Measurements from ENCODE around the gene HERC3. TPM values are rescaled to one million over a fixed set of nuclear protein-coding genes. Genes with fewer than 3 reads are reported as not detected.

HERC3 gene
- total and polyA plus RNA-seq, 4 donors, result 5.1 to 22.1 (median 10.0) TPM

GRCh38 chr4:88660446-88661294 lies 68.4 kb downstream of the HERC3 start:
- H3K4me1 ChIP-seq (ENCODE audit: control insufficient read depth in 4 of 4, insufficient read depth in 4 of 4, low read length in 3 of 4), result peaks cover 0 to 20% (median 18%) of the 10 kb centered on the region in 4 donors
- H3K27ac ChIP-seq (ENCODE audit: low read depth in 1 of 2, low read length in 2 of 2), result peak overlapping the region in 1 of 2 donors; percentile 36
- no peaks in the 10 kb centered on the region for H3K27me3 ChIP-seq (ENCODE audit: control insufficient read depth in 4 of 4, insufficient read depth in 4 of 4, low read length in 3 of 4)
- peaks cover under 1 to 8% (median 3%) of the 10 kb centered on the region in 4 donors for H3K36me3 ChIP-seq (ENCODE audit: control insufficient read depth in 4 of 4, insufficient read depth in 3 of 4, low read depth in 1 of 4, low read length in 3 of 4)
- TF ChIP-seq RAD21 (IDR thresholded peaks at IDR 0.05) (no peak), TAF1 (conservative IDR thresholded peaks at IDR 0.05) (no peak), CTCF (IDR thresholded peaks at IDR 0.05; ENCODE audit: low read depth, low read length, missing input control) (no peak), SP1 (IDR thresholded peaks at IDR 0.05) (peak; percentile 36), GABPA (IDR thresholded peaks at IDR 0.05 in 1 of 2, conservative IDR thresholded peaks at IDR 0.05 in 1 of 2) (no peak), NR2F2 (IDR thresholded peaks at IDR 0.05) (no peak), RXRA (IDR thresholded peaks at IDR 0.05) (peak; percentile 34 to 38), FOXA2 (IDR thresholded peaks at IDR 0.05) (no peak), HNF4G (IDR thresholded peaks at IDR 0.05) (peak; percentile 65), REST (IDR thresholded peaks at IDR 0.05) (no peak), FOXA1 (IDR thresholded peaks at IDR 0.05) (no peak), JUND (IDR thresholded peaks at IDR 0.05) (peak in 1 of 2 donors; percentile 12), YY1 (IDR thresholded peaks at IDR 0.05) (no peak), HNF4A (conservative IDR thresholded peaks at IDR 0.05) (peak; percentile 89 to 92), EGR1 (IDR thresholded peaks at IDR 0.05; ENCODE audit: low read depth in 2 of 2) (no peak)
- TF ChIP-seq, protein P1, sequence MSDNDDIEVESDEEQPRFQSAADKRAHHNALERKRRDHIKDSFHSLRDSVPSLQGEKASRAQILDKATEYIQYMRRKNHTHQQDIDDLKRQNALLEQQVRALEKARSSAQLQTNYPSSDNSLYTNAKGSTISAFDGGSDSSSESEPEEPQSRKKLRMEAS (IDR thresholded peaks at IDR 0.05), result peak; percentile 14
- H3K4me3 ChIP-seq (ENCODE audit: low read depth in 1 of 3, low read length in 3 of 3), result no peak overlapping the region
- WGBS, result 79% methylated on average over 7 of the region's 7 CpGs
- DNase-seq (ENCODE audit: low spot score), result no peak
- H3K9ac ChIP-seq (ENCODE audit: low read depth in 1 of 2, low read length in 2 of 2), result no peak overlapping the region
- H3K9me3 ChIP-seq (ENCODE audit: control insufficient read depth in 4 of 4, low read length in 3 of 4), result no peaks in the 10 kb centered on the region

GRCh38 chr4:88661739-88662138 lies 69.5 kb downstream of the HERC3 start:
- Histone ChIP-seq H3K27ac (ENCODE audit: low read depth in 1 of 2, low read length in 2 of 2) (no peak overlapping the region), H3K27me3 (ENCODE audit: control insufficient read depth in 4 of 4, insufficient read depth in 4 of 4, low read length in 3 of 4) (no peaks in the 10 kb centered on the region), H3K4me1 (ENCODE audit: control insufficient read depth in 4 of 4, insufficient read depth in 4 of 4, low read length in 3 of 4) (peaks cover 0 to 20% (median 18%) of the 10 kb centered on the region in 4 donors), H3K4me3 (ENCODE audit: low read depth in 1 of 3, low read length in 3 of 3) (no peak overlapping the region), H3K36me3 (ENCODE audit: control insufficient read depth in 4 of 4, insufficient read depth in 3 of 4, low read depth in 1 of 4, low read length in 3 of 4) (peaks cover 0 to 3% (median 0%) of the 10 kb centered on the region in 4 donors), H3K9me3 (ENCODE audit: control insufficient read depth in 4 of 4, low read length in 3 of 4) (no peaks in the 10 kb centered on the region), H3K9ac (ENCODE audit: low read depth in 1 of 2, low read length in 2 of 2) (no peak overlapping the region)
- no peak for TF ChIP-seq YY1 (IDR thresholded peaks at IDR 0.05)
- TF ChIP-seq FOXA2 (IDR thresholded peaks at IDR 0.05), result no peak
- DNase-seq (ENCODE audit: low spot score), result no peak
- WGBS, result 97% methylated on average over 2 of the region's 2 CpGs

Measured in liver (tissue), 9 donors.